ENCODE data around the gene MYO16. TPM values are rescaled to one million over a fixed set of nuclear protein-coding genes. Genes with fewer than 3 reads are reported as not detected.
"Not testable (repeated sequence)": the region's sequence is repeated elsewhere in the genome, so short reads cannot be mapped to it uniquely, and the experiment has no call there.

The MYO16 gene
- total and polyA plus RNA-seq, 7 donors = 0.01 to 0.46 (median 0.30) TPM

GRCh38 chr13:108781312-108781711 is 151.9 kb downstream of the MYO16 start:
- Histone ChIP-seq H3K27me3 (ENCODE audit: insufficient read depth in 3 of 3, low read length in 2 of 3) (no peaks in the 10 kb centered on the region), H3K27ac (no peak overlapping the region), H3K4me1 (no peaks in the 10 kb centered on the region), H3K36me3 (ENCODE audit: insufficient read depth in 1 of 2, low read depth in 1 of 2) (no peaks in the 10 kb centered on the region), H3K4me3 (no peak overlapping the region), H3K9me3 (no peaks in the 10 kb centered on the region)
- ATAC-seq = no peak
- no peak for DNase-seq
- WGBS, 3 donors = 39 to 75% (median 45%) methylated on average over 4 of the region's 4 CpGs
- no peak for TF ChIP-seq CTCF (IDR thresholded peaks at IDR 0.05)
- intact Hi-C loops (cut with DNase I) = no loop called here

GRCh38 chr13:108782480-108782879 is 153.1 kb downstream of the MYO16 start:
- H3K4me3 ChIP-seq; H3K27ac ChIP-seq; H3K36me3 ChIP-seq (ENCODE audit: insufficient read depth in 1 of 2, low read depth in 1 of 2); H3K9me3 ChIP-seq; H3K27me3 ChIP-seq (ENCODE audit: insufficient read depth in 3 of 3, low read length in 2 of 3); intact Hi-C loops (cut with DNase I); ATAC-seq; DNase-seq; H3K4me1 ChIP-seq: not testable (repeated sequence)
- WGBS, 3 donors = 46 to 91% (median 60%) methylated on average over 2 of the region's 2 CpGs

GRCh38 chr13:108785844-108786243 is 156.4 kb downstream of the MYO16 start:
- Histone ChIP-seq H3K4me1 (no peaks in the 10 kb centered on the region), H3K4me3 (no peak overlapping the region), H3K9me3 (no peaks in the 10 kb centered on the region), H3K27me3 (ENCODE audit: insufficient read depth in 3 of 3, low read length in 2 of 3) (no peaks in the 10 kb centered on the region), H3K27ac (no peak overlapping the region), H3K36me3 (ENCODE audit: insufficient read depth in 1 of 2, low read depth in 1 of 2) (no peaks in the 10 kb centered on the region)
- no peak for TF ChIP-seq CTCF (IDR thresholded peaks at IDR 0.05)
- ATAC-seq (no peak), DNase-seq (no peak)
- intact Hi-C loops (cut with DNase I) = no loop called here
- WGBS, 3 donors = 63 to 72% (median 68%) methylated on average over 3 of the region's 3 CpGs

- DNase-seq (no peak), ATAC-seq (no peak)
- Histone ChIP-seq H3K4me1 (no peaks in the 10 kb centered on the region), H3K4me3 (no peak overlapping the region), H3K9me3 (no peaks in the 10 kb centered on the region), H3K36me3 (ENCODE audit: insufficient read depth in 1 of 2, low read depth in 1 of 2) (no peaks in the 10 kb centered on the region), H3K27ac (no peak overlapping the region), H3K27me3 (ENCODE audit: insufficient read depth in 3 of 3, low read length in 2 of 3) (no peaks in the 10 kb centered on the region)
- intact Hi-C loops (cut with DNase I) = no loop called here
- 55 to 61% (median 59%) methylated on average over 11 of the region's 11 CpGs for WGBS, 3 donors
- no peak for TF ChIP-seq CTCF (IDR thresholded peaks at IDR 0.05)
These were observed 157.2 kb downstream of the MYO16 start for GRCh38 chr13:108786456-108787200.

GRCh38 chr13:108787700-108788414 is 158.4 kb downstream of the MYO16 start:
- DNase-seq (no peak), ATAC-seq (no peak)
- Histone ChIP-seq H3K27me3 (ENCODE audit: insufficient read depth in 3 of 3, low read length in 2 of 3) (no peaks in the 10 kb centered on the region), H3K4me1 (no peaks in the 10 kb centered on the region), H3K36me3 (ENCODE audit: insufficient read depth in 1 of 2, low read depth in 1 of 2) (no peaks in the 10 kb centered on the region), H3K27ac (no peak overlapping the region), H3K9me3 (no peaks in the 10 kb centered on the region), H3K4me3 (no peak overlapping the region)
- TF ChIP-seq CTCF (IDR thresholded peaks at IDR 0.05) = no peak
- intact Hi-C loops (cut with DNase I) = no loop called here
- WGBS, 3 donors = 55 to 61% (median 55%) methylated on average over 14 of the region's 14 CpGs

Data from psoas muscle (tissue), 8 donors.